NCI-H187 (cell line): Measurements from ENCODE around the gene P3H3.
A peak's percentile ranks its signal among the peaks of the same experiment; 100 is the strongest.
"Not testable (repeated sequence)": the region's sequence is repeated elsewhere in the genome, so short reads cannot be mapped to it uniquely, and the experiment has no call there.

Experiments
- DNase-seq, 2 experiments: peaks; one replicate each; lab custom pipeline; 2025; lab: John Stamatoyannopoulos, UW

Gene P3H3

GRCh38 chr12:6843118-6843902, 15.1 kb downstream of the P3H3 start:
- DNase-seq = no peak

- no peak for DNase-seq
Measured at GRCh38 chr12:6845395-6845794, 17.2 kb downstream of the P3H3 start.

DNA sequence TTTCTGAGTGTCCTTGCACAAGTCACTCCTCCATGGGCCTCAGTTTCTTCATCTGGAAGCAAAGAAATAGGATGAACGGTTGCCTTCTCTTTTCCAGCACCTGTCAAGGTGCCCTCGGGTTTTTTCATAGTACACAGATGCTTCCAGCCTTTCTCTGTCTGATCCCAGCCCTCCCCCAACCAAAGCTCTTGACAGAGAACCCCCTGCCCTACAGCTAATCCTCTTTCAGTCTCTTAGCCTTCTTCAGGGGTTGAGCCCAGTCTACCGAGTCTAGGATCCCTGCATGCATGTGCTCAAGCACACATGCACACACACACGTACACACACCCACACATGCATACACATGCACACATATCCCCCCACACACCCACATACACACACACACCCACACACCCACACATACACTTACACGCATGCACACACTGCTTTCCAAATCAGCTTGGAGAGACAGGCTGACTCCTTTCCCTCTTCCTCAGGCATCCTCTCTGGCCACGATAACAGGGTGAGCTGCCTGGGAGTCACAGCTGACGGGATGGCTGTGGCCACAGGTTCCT, 18.2 kb downstream of the P3H3 start:
- no peak for DNase-seq

DNA sequence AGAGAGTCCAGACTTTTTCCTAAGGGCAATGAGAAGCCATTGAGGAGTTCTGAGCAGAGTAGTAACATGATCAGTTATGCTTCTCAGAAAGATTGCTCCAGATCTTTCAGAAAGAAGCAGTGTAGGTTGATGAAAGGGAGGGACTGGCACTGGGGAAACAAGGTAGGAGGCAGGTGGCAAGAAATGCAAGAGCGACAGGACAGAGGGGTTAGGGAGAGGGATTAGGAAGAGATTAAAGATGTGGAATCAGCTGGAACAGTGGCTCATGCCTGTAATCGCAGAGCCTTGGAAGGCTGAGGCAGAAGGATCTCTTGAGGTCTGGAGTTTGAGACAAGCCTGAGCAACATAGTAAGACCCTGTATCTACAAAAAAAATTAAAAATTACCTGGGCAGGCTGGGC, 19.5 kb downstream of the P3H3 start:
- DNase-seq = no peak

- no peak for DNase-seq
Measured at GRCh38 chr12:6849427-6849826, 21.2 kb downstream of the P3H3 start.

DNA sequence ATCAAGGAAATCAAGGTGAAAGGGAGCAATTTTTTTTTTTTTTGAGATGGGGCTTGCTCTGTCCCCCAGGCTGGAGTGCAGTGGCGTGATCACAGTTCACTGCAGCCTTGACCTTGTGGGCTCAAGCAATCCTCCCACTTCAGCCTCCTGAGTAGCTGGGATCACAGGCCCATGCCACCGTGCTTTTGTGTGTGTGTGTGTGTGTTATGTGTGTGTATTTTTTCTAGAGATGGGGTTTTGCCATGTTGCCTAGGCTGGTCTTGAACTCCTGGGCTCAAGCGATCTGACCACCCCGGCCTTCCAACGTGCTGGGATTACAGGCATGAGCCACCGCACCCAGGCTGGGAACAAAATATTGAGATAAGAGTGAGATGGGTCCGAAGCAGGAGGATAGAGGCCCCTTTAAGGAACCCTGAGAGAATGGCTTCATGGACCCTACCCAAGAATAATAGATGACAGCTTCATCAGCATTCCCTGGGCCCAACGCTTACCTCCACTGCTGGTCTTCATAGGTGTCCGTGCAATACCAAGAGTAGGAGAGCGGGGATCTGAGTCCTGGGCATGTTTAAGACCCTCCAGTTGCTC, 21.9 kb downstream of the P3H3 start:
- DNase-seq = no peak

DNA sequence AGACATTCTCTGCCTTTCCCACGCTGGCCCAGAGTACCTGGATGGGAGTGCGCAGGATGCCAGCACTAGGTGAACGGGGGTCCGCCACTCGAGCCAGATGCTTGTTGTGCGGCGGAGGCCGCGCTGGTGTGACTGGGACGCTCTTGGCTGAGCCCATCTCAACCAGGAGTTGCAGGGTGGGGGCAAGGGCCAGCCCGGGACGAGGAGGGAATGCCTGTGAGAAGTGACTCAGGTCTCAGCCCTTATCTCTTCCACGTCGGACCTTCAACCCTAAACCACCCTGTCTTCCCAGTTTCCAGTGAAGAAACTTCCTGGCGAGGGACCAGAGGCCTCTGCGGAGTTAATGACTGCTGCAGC, 22.6 kb downstream of the P3H3 start:
- DNase-seq = no peak

DNA sequence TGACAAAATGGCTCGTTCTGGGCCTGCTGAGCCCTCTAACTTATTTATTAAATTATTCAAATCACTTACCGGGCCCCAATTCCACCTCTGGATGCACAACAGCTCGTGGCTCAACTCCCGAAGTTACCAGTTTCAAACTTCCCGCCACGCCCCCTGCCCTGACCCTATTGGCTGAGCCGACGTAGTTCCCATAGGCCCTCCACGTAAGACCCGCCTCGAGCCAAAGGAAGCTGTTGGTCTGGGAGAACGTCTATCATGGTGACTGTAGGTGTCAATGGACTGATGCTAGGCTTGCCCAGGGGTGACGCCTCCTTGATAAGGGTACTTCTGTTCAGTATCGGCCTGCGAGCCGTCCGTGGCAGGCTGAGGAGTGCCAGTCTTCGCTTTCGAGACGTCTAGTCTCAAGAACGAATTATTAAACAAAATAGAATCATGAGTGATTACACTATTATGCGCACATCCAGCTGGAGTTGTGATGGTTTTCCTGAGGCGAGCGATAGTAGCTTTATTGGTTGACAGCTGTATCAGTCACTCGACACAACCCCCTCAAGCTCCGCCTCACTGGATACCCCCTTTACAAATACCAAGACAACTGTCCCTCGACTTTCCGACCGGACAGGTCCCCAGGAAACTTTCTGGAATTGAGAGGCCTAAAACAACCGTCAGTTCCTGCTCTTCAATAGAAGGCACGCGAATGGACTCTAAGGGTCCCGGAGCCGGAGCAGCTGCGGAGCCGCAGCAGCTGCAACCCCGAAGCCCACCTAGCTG, 23.1 kb downstream of the P3H3 start, which contains the start of gene CDCA3:
Gene CDCA3, minus strand, starts transcription at position 134 of the 768 bp plus-strand sequence. CDS start 334 bp downstream, outside the sequence.
- DNase-seq = peak; percentile 91 to 97

DNA sequence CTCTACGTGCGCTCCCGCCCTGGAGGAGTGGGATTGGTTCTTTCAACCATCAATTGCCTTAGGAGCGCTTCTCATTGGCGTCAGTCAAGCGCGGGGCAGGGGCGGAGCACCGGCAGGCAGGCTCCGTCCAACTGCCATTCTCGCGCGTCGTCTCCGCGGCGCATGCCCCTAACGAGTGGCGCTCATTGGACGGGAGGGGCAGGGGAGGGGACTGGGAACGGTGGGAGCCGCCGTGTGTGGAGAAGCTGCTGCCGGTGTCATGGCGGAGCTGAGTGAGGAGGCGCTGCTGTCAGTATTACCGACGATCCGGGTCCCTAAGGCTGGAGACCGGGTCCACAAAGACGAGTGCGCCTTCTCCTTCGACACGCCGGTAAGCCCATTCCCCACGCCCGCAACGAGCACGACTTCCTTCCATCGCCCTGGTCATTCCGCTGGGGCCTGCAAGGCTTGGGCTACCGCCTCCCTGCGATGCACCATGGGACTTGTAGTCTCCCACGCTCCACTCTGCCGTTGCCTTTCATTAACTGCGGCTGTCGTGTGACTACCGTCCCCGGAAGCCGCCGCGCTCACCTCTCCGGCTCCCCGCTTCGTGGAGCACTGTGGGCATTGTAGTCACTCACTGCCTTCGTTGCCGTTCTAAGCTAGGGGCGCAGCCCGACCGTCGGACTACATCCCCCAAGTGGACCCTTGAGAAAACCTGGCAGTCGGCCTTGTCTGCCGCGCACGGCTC, 23.9 kb downstream of the P3H3 start, which contains the start of gene USP5:
Gene USP5, plus strand, starts transcription at position 230 of the 730 bp plus-strand sequence. Its CDS starts 30 bp downstream, at position 260.
- DNase-seq = peak; percentile 97 to 99

DNA sequence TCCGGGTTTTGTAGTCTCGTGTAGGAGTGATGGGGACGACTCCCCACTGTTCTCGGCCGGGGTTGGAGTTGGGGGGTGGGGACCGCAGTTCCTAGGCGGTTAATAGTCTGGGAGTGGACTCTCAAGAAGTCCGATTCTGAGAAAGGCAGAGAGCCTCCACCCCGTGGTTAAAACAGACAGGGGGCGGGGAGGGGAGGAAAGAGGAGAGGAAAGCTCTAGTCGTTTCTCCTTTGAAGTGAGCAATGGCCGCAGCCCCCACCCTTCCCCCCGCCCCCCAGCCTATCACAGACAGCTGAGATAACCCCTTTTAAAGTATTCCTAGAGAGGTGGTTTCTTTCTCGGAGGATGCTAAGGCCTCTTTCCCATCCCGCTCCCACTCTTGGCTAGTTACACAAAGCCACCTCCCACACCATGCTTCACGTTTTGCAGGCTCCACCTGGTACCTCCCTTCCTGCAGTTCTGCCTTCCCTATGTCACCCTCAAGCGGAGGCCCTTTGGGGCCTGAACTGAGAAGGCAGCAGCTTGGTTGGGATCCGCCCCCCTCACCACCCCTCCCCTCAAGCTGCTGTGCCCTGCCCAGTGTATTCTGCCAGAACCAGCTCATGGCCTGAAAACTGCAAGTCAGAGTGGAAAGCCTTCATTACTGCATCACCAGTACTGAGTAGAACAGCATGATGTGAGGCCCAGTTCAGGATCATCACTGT, 24.6 kb downstream of the P3H3 start:
- no peak for DNase-seq

GRCh38 chr12:6853626-6854025, 25.4 kb downstream of the P3H3 start:
- DNase-seq = no peak

DNA sequence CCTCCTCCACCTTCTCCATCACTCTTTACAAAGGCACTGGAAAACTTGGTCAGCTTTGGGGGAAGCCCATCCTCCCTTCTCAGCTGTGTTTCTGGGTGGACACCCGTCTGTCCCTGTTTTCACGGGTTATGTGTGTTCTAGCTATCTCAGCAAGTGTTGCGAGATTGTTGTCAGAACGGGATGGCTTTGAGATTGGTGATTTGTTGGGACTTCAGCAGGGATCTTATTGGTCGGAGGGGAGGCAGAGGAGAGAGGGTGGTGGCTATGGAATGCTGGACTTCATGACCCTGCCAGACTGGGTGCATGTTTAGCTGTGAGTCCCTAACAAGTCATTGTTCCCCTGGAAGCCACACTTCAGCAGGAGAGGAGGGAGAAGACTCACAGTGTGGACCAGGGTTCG, 25.8 kb downstream of the P3H3 start:
- DNase-seq = no peak

DNA sequence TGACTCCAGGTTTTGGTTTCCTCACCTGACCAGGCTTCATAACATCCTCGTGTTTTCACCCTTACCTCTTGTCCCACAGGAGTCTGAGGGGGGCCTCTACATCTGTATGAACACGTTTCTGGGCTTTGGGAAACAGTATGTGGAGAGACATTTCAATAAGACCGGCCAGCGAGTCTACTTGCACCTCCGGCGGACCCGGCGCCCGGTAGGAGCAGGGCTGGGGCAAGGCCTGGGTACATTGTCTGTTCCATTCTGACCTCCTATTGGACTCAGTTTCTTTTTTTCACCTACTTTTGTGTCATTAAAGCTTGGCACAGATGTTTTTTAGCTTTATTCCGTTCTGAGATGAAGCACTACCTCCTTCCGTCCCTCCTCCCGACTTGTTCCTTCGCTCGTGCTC, 27.1 kb downstream of the P3H3 start:
- DNase-seq = no peak

GRCh38 chr12:6858799-6859198, 30.6 kb downstream of the P3H3 start:
- DNase-seq = no peak

DNA sequence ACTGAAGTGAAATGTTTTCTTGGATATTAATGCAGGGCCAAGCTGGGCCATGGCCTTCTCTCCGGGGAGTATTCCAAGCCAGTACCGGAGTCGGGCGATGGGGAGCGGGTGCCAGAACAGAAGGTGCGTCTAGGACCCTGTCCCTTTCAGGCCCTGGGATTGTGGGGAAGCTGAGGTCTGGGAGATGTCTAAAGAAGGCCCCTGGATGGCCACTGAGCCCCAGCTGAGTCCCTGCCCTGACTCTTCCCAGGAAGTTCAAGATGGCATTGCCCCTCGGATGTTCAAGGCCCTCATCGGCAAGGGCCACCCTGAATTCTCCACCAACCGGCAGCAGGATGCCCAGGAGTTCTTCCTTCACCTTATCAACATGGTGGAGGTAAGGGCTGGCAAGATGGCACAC, 31.9 kb downstream of the P3H3 start:
- DNase-seq = no peak

DNA sequence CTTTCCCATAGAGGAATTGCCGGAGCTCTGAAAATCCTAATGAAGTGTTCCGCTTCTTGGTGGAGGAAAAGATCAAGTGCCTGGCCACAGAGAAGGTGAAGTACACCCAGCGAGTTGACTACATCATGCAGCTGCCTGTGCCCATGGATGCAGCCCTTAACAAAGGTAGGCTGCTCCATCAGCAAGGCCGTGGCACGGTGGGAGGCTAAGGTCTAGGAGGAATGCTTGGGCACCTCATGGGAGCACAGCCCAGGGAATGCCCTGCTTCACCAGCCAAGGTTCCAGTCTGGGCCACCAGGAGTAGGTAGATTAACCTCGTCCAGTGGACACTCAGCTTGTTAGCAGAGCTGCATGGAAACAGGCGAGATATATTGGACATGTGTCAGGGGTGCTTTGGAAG, 32.7 kb downstream of the P3H3 start:
- no peak for DNase-seq

DNA sequence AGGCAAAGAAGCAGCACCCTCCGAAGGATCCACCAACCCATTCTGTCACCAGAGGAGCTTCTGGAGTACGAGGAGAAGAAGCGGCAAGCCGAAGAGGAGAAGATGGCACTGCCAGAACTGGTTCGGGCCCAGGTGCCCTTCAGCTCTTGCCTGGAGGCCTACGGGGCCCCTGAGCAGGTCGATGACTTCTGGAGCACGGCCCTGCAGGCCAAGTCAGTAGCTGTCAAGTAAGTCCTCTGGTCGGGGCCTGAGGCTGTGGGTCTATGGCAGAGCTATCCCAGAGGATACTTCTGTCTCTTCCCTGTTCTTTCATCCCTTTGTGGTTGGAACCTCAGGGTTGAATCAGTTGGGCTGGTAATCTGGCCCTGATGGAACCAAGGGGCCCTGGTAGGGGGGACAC, 33.2 kb downstream of the P3H3 start:
- no peak for DNase-seq

DNA sequence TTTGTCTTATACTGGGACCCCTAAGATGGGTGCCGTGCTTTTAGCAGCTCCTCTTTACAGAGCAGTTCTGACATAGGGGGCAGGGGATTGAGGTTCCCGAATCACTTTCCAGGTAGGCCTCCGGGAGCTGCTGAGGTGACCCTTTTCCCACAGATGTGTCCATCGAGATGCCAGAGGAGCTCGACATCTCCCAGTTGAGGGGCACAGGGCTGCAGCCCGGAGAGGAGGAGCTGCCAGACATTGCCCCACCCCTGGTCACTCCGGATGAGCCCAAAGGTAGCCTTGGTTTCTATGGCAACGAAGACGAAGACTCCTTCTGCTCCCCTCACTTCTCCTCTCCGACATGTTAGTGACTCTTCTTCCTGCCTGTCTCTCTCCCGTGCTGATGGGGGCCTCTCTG, 34.8 kb downstream of the P3H3 start:
- no peak for DNase-seq

DNA sequence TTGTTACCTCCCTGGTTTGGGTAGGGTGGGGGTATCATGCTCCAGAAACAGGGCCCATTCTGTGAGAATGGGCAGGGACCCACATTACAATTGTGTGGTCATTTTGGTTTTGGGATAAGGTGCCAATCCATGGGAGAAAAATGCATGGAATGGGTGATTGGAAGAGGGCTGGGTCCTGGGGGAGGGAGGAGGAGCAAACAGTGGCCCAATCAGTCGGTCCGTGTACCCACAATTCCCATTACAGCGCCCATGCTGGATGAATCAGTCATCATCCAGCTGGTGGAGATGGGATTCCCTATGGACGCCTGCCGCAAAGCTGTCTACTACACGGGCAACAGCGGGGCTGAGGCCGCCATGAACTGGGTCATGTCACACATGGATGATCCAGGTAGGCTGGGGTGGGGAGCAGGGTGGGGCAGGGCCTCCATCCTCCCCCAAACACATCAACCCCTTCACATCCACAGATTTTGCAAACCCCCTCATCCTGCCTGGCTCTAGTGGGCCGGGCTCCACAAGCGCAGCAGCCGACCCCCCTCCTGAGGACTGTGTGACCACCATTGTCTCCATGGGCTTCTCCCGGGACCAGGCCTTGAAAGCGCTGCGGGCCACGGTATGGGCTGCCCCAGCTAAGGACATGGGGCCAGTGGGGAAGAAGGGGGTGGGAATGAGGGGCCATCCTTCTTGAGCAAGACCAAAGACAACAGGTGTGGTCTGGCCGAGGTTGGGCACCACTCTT, 35.5 kb downstream of the P3H3 start:
- DNase-seq = no peak

GRCh38 chr12:6865307-6865706, 37.1 kb downstream of the P3H3 start:
- DNase-seq = not testable (repeated sequence)
